Measurements from ENCODE around the gene MPZL1. TPM values are rescaled to one million over a fixed set of nuclear protein-coding genes. Genes with fewer than 3 reads are reported as not detected.

Gene MPZL1
- total and polyA plus RNA-seq, 4 donors, result 11.3 to 26.1 (median 16.8) TPM

GRCh38 chr1:167789501-167789900 is 67.7 kb downstream of the MPZL1 start:
- Histone ChIP-seq H3K9me3 (ENCODE audit: control insufficient read depth in 4 of 4, low read length in 3 of 4) (no peaks in the 10 kb centered on the region), H3K9ac (ENCODE audit: low read depth in 1 of 2, low read length in 2 of 2) (no peak overlapping the region), H3K36me3 (ENCODE audit: control insufficient read depth in 4 of 4, insufficient read depth in 3 of 4, low read depth in 1 of 4, low read length in 3 of 4) (peaks cover 1 to 9% (median 5%) of the 10 kb centered on the region in 4 donors), H3K4me3 (ENCODE audit: low read depth in 1 of 3, low read length in 3 of 3) (no peak overlapping the region), H3K4me1 (ENCODE audit: control insufficient read depth in 4 of 4, insufficient read depth in 4 of 4, low read length in 3 of 4) (no peaks in the 10 kb centered on the region), H3K27me3 (ENCODE audit: control insufficient read depth in 4 of 4, insufficient read depth in 4 of 4, low read length in 3 of 4) (no peaks in the 10 kb centered on the region), H3K27ac (ENCODE audit: low read depth in 1 of 2, low read length in 2 of 2) (no peak overlapping the region)
- no peak for DNase-seq (ENCODE audit: low spot score)
- no peak for TF ChIP-seq ATF3 (IDR thresholded peaks at IDR 0.05)
- no peak for TF ChIP-seq JUND (IDR thresholded peaks at IDR 0.05)
- TF ChIP-seq RAD21 (IDR thresholded peaks at IDR 0.05), result no peak
- no peak for TF ChIP-seq FOXA1 (IDR thresholded peaks at IDR 0.05)
- TF ChIP-seq YY1 (IDR thresholded peaks at IDR 0.05), result no peak
- TF ChIP-seq REST (IDR thresholded peaks at IDR 0.05), result no peak
- TF ChIP-seq HNF4A (conservative IDR thresholded peaks at IDR 0.05), result no peak
- no peak for TF ChIP-seq GABPA (IDR thresholded peaks at IDR 0.05 in 1 of 2, conservative IDR thresholded peaks at IDR 0.05 in 1 of 2)
- TF ChIP-seq RXRA (IDR thresholded peaks at IDR 0.05), result no peak
- no peak for TF ChIP-seq TAF1 (conservative IDR thresholded peaks at IDR 0.05)
- no peak for TF ChIP-seq FOXA2 (IDR thresholded peaks at IDR 0.05)
- TF ChIP-seq, protein P1, sequence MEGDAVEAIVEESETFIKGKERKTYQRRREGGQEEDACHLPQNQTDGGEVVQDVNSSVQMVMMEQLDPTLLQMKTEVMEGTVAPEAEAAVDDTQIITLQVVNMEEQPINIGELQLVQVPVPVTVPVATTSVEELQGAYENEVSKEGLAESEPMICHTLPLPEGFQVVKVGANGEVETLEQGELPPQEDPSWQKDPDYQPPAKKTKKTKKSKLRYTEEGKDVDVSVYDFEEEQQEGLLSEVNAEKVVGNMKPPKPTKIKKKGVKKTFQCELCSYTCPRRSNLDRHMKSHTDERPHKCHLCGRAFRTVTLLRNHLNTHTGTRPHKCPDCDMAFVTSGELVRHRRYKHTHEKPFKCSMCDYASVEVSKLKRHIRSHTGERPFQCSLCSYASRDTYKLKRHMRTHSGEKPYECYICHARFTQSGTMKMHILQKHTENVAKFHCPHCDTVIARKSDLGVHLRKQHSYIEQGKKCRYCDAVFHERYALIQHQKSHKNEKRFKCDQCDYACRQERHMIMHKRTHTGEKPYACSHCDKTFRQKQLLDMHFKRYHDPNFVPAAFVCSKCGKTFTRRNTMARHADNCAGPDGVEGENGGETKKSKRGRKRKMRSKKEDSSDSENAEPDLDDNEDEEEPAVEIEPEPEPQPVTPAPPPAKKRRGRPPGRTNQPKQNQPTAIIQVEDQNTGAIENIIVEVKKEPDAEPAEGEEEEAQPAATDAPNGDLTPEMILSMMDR (IDR thresholded peaks at IDR 0.05; ENCODE audit: low read depth, low read length, missing input control), result no peak
- TF ChIP-seq HNF4G (IDR thresholded peaks at IDR 0.05), result no peak
- no peak for TF ChIP-seq MAX (IDR thresholded peaks at IDR 0.05)
- TF ChIP-seq SP1 (IDR thresholded peaks at IDR 0.05), result no peak
- WGBS, result 96% methylated on average over 3 of the region's 3 CpGs

DNA sequence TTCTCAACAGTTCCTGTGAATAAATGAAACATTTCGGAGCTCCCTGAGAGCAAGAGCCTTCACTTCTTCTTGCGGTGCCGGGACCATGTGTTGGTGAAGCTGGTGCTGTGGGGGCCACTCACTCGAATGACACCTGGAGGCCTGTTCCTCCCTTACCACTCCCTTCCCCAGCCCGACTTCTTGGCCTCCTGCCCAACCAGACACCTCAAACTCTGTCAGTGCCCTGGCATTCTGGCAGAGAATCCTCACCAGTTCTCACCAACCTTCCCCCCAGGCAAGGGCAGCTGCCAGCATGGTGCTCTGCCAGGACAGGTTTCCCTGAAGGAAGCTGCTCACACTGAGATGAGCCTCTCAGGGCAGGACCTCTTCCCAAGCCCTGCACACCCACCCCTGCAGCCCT is 68.3 kb downstream of the MPZL1 start:
- Histone ChIP-seq H3K36me3 (ENCODE audit: control insufficient read depth in 4 of 4, insufficient read depth in 3 of 4, low read depth in 1 of 4, low read length in 3 of 4) (peaks cover 1 to 9% (median 4%) of the 10 kb centered on the region in 4 donors), H3K9me3 (ENCODE audit: control insufficient read depth in 4 of 4, low read length in 3 of 4) (no peaks in the 10 kb centered on the region), H3K27me3 (ENCODE audit: control insufficient read depth in 4 of 4, insufficient read depth in 4 of 4, low read length in 3 of 4) (no peaks in the 10 kb centered on the region), H3K9ac (ENCODE audit: low read depth in 1 of 2, low read length in 2 of 2) (no peak overlapping the region), H3K4me3 (ENCODE audit: low read depth in 1 of 3, low read length in 3 of 3) (no peak overlapping the region), H3K4me1 (ENCODE audit: control insufficient read depth in 4 of 4, insufficient read depth in 4 of 4, low read length in 3 of 4) (no peaks in the 10 kb centered on the region), H3K27ac (ENCODE audit: low read depth in 1 of 2, low read length in 2 of 2) (no peak overlapping the region)
- no peak for DNase-seq (ENCODE audit: low spot score)
- WGBS, result 85% methylated on average over 5 of the region's 5 CpGs
- TF ChIP-seq JUND (IDR thresholded peaks at IDR 0.05) (no peak), REST (IDR thresholded peaks at IDR 0.05) (no peak), GABPA (IDR thresholded peaks at IDR 0.05 in 1 of 2, conservative IDR thresholded peaks at IDR 0.05 in 1 of 2) (no peak), RXRA (IDR thresholded peaks at IDR 0.05) (no peak), FOXA1 (IDR thresholded peaks at IDR 0.05) (no peak), ATF3 (IDR thresholded peaks at IDR 0.05) (no peak), FOXA2 (IDR thresholded peaks at IDR 0.05) (no peak), RAD21 (IDR thresholded peaks at IDR 0.05) (no peak), EGR1 (IDR thresholded peaks at IDR 0.05; ENCODE audit: low read depth in 2 of 2) (no peak), HNF4G (IDR thresholded peaks at IDR 0.05) (no peak), TAF1 (conservative IDR thresholded peaks at IDR 0.05) (no peak), SP1 (IDR thresholded peaks at IDR 0.05) (no peak)
- TF ChIP-seq, protein P1 (IDR thresholded peaks at IDR 0.05; ENCODE audit: low read depth, low read length, missing input control), result no peak
- TF ChIP-seq, protein P2, sequence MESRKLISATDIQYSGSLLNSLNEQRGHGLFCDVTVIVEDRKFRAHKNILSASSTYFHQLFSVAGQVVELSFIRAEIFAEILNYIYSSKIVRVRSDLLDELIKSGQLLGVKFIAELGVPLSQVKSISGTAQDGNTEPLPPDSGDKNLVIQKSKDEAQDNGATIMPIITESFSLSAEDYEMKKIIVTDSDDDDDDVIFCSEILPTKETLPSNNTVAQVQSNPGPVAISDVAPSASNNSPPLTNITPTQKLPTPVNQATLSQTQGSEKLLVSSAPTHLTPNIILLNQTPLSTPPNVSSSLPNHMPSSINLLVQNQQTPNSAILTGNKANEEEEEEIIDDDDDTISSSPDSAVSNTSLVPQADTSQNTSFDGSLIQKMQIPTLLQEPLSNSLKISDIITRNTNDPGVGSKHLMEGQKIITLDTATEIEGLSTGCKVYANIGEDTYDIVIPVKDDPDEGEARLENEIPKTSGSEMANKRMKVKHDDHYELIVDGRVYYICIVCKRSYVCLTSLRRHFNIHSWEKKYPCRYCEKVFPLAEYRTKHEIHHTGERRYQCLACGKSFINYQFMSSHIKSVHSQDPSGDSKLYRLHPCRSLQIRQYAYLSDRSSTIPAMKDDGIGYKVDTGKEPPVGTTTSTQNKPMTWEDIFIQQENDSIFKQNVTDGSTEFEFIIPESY (IDR thresholded peaks at IDR 0.05), result no peak

All from liver (tissue), 9 donors.